GM12878 (cell line): Measurements from ENCODE around the gene GRIK4. TPM values are rescaled to one million over a fixed set of nuclear protein-coding genes. Genes with fewer than 3 reads are reported as not detected.

Experiments
- ATAC-seq: fragments of 200-7000 bp; cut with Tn5 transposase; 3 replicates; pipeline ENCODE4 v1.9.1; 2020; ENCODE audit warnings: mild to moderate bottlenecking, moderate library complexity
- BruUV-seq: library from RNA; stranded (reverse); fragments of 400-500 nt; replicated peaks from 2 replicates; lab custom pipeline; 2021; lab: Mats Ljungman, UMichigan
- CTCF ChIA-PET: fragments of 300-600 bp; sonication (Branson Sonifier 250); formaldehyde crosslinking; extraction: SDS; loops from one replicate; lab custom pipeline; 2021; ENCODE audit warnings: inconsistent platforms; lab: Yijun Ruan, JAX
- POLR2A ChIA-PET: fragments of 350-600 bp; formaldehyde crosslinking; extraction: SDS; loops from one replicate; lab custom pipeline; 2021; ENCODE audit warnings: inconsistent platforms; lab: Charles Lee
- RAD21 ChIA-PET: fragments of 300-600 bp; sonication (Branson Sonifier 250); formaldehyde crosslinking; loops from one replicate; lab custom pipeline; 2023; ENCODE audit warnings: antibody characterized with exemption; ENCODE audit not compliant: unreplicated experiment; lab: Charles Lee
- SMC1A ChIA-PET: fragments of 300-600 bp; sonication (Branson Sonifier 250); formaldehyde crosslinking; loops from one replicate; lab custom pipeline; 2023; ENCODE audit not compliant: unreplicated experiment, uncharacterized antibody; lab: Charles Lee
- DNase-seq: peaks from one replicate; pipeline ENCODE4 v3.0.0-alpha.2; 2011; ENCODE audit warnings: low read depth, low spot score
- FAIRE-seq: peaks from 3 replicates; lab custom pipeline; 2011; peaks lifted over from hg19 to GRCh38; lab: Jason Lieb, UNC
- H2AFZ ChIP-seq: 2 replicates; pipeline ENCODE4 v1.6.0; 2011; ENCODE audit warnings: low read depth, low read length, control low read depth; ENCODE audit not compliant: control insufficient read depth
- H3K27ac ChIP-seq: 2 replicates; pipeline ENCODE4 v1.5.1; 2011; ENCODE audit warnings: control low read depth; ENCODE audit not compliant: control insufficient read depth, insufficient read depth
- H3K27me3 ChIP-seq, 2 experiments: replicated peaks in 1 of 2; 2 replicates each; pipeline versions ENCODE4 v1.6.0 to v1.6.1; 2011; ENCODE audit warnings: low read length in 1 of 2; ENCODE audit not compliant: control insufficient read depth in 2 of 2, insufficient read depth in 2 of 2
- H3K36me3 ChIP-seq, 2 experiments: 2 replicates each; pipeline ENCODE4 v1.5.1; 2011; ENCODE audit warnings: low read length in 1 of 2; ENCODE audit not compliant: control insufficient read depth in 2 of 2, insufficient read depth in 2 of 2
- H3K4me1 ChIP-seq: 2 replicates; pipeline ENCODE4 v1.6.1; 2011; ENCODE audit warnings: mild to moderate bottlenecking, low read length, moderate library complexity, mixed read lengths; ENCODE audit not compliant: control insufficient read depth, insufficient read depth
- H3K4me2 ChIP-seq: 2 replicates; pipeline ENCODE4 v1.6.0; 2011; ENCODE audit warnings: control low read depth; ENCODE audit not compliant: control insufficient read depth, insufficient read depth
- H3K4me3 ChIP-seq: fragments of 200-600 bp; sonication (generic); 2 replicates; pipeline ENCODE4 v1.5.1; 2016
- H3K79me2 ChIP-seq: 2 replicates; pipeline ENCODE4 v1.6.0; 2011; ENCODE audit warnings: low read length; ENCODE audit not compliant: control insufficient read depth, insufficient read depth
- H3K9ac ChIP-seq: 2 replicates; pipeline ENCODE4 v1.8.0; 2011; ENCODE audit warnings: low read length, control low read depth, mixed read lengths; ENCODE audit not compliant: control insufficient read depth, insufficient read depth
- H3K9me3 ChIP-seq: replicated peaks from 3 replicates; pipeline ENCODE4 v1.5.1; 2011; ENCODE audit warnings: mild to moderate bottlenecking, low read length; ENCODE audit not compliant: control insufficient read depth, insufficient read depth
- H4K20me1 ChIP-seq: 2 replicates; pipeline ENCODE4 v1.6.0; 2011; ENCODE audit not compliant: control insufficient read depth, insufficient read depth
- CREM ChIP-seq: IDR thresholded peaks from 2 replicates; pipeline ENCODE4 v1.6.1; 2014; ENCODE audit warnings: antibody characterized with exemption, low read depth
- EED ChIP-seq: sonication (generic); IDR thresholded peaks from 2 replicates; pipeline ENCODE4 v1.6.1; 2016; ENCODE audit warnings: antibody characterized with exemption, low read depth
- ELK1 ChIP-seq: IDR thresholded peaks from 2 replicates; pipeline ENCODE4 v1.6.1; 2012; ENCODE audit warnings: low read depth, low read length, improper control_type of control experiment
- EP300 ChIP-seq, 2 experiments: fragments of 150-350 bp in 1 of 2; IDR thresholded peaks; 2 replicates each; pipeline ENCODE4 v1.6.1; 2011 to 2012; ENCODE audit warnings: low read depth in 2 of 2, low read length in 2 of 2, borderline replicate concordance in 1 of 2, improper control_type of control experiment in 1 of 2, inconsistent platforms in 1 of 2; ENCODE audit not compliant: control insufficient read depth in 1 of 2
- EZH2 ChIP-seq: IDR thresholded peaks from 2 replicates; pipeline ENCODE4 v1.6.1; 2012; ENCODE audit warnings: low read depth, mild to moderate bottlenecking, control low read depth, inconsistent platforms, low read length, borderline replicate concordance; ENCODE audit not compliant: control insufficient read depth
- MEF2A ChIP-seq: IDR thresholded peaks from 2 replicates; pipeline ENCODE4 v1.6.1; 2011; ENCODE audit warnings: low read depth, mild to moderate bottlenecking, low read length, moderate library complexity; ENCODE audit not compliant: insufficient read depth
- MXI1 ChIP-seq: fragments of 150-350 bp; IDR thresholded peaks from 2 replicates; pipeline ENCODE4 v1.6.1; 2011; ENCODE audit warnings: low read depth, mild to moderate bottlenecking, inconsistent platforms, low read length, improper control_type of control experiment
- MYB ChIP-seq: fragments of 150-350 bp; IDR thresholded peaks from 2 replicates; pipeline ENCODE4 v1.6.1; 2014; ENCODE audit warnings: mild to moderate bottlenecking, low read depth, low read length, borderline replicate concordance
- NFYA ChIP-seq: IDR thresholded peaks from 2 replicates; pipeline ENCODE4 v1.6.1; 2011; ENCODE audit warnings: low read depth, mild to moderate bottlenecking, low read length, improper control_type of control experiment, borderline replicate concordance
- RFX5 ChIP-seq: IDR thresholded peaks from 2 replicates; pipeline ENCODE4 v1.6.1; 2011; ENCODE audit warnings: low read depth, low read length, improper control_type of control experiment
- RUNX3 ChIP-seq: IDR thresholded peaks from 2 replicates; pipeline ENCODE4 v1.6.1; 2012; ENCODE audit warnings: low read length, inconsistent platforms
- SMC3 ChIP-seq: IDR thresholded peaks from 2 replicates; pipeline ENCODE4 v1.6.1; 2011; ENCODE audit warnings: low read length, improper control_type of control experiment, borderline replicate concordance
- SUZ12 ChIP-seq: fragments of 200-600 bp; sonication (generic); IDR thresholded peaks from one replicate; pipeline ENCODE4 v1.6.1; 2018; ENCODE audit warnings: antibody characterized with exemption, mild to moderate bottlenecking; ENCODE audit not compliant: unreplicated experiment
- YBX1 ChIP-seq: fragments of 450-650 bp; IDR thresholded peaks from 2 replicates; pipeline ENCODE4 v1.6.1; 2016; ENCODE audit warnings: antibody characterized with exemption
- ZNF687 ChIP-seq: fragments of 450-650 bp; IDR thresholded peaks from 2 replicates; pipeline ENCODE4 v1.6.1; 2017; ENCODE audit warnings: mild to moderate bottlenecking, moderate library complexity
- WGBS: methylation state at CpG from one replicate; pipeline ENCODE4 v1.1.6; 2016; ENCODE audit warnings: low lambda C conversion rate; ENCODE audit not compliant: insufficient replicate concordance, insufficient coverage; ENCODE audit errors: missing lambda C conversion rate; 5-methylcytosine and 5-hydroxymethylcytosine counted together
- in situ Hi-C: fragments of 300-500 bp; cut with MboI; formaldehyde crosslinking; loops from 9 replicates; pipeline ENCODE4 v1.14.3; 2018; ENCODE audit warnings: mixed read lengths
- intact Hi-C: fragments of 100-400 bp; cut with micrococcal nuclease; formaldehyde crosslinking; loops from one replicate; pipeline ENCODE4 v1.14.2; 2022; ENCODE audit not compliant: unreplicated experiment
- polyA plus RNA-seq, 11 experiments: library from polyadenylated mRNA; depleted of rRNA in 4 of 11; unstranded in 6 of 11; stranded (reverse) in 5 of 11; fragments of >200 nt; fragmentation: Nextera tagmentation in 4 of 11; fragmentation: Illumina TruSeq in 1 of 11; extraction: Ambion mirVana in 4 of 11; extraction: Trizol in 1 of 11; gene quantifications; 1 replicate in 1 of 11; 2 replicates in 10 of 11; pipeline versions ENCODE4 v1.2.1 to v1.2.3, GENCODE V29; 2011 to 2016; ENCODE audit warnings: inconsistent platforms in 2 of 11, missing spikeins in 2 of 11, low read depth in 1 of 11
- total RNA-seq, 4 experiments: library from RNA; depleted of rRNA in 3 of 4; stranded (reverse); fragments of >200 nt in 3 of 4; fragmentation: Illumina TruSeq in 1 of 4; extraction: Trizol in 1 of 4; gene quantifications; 2 replicates each; pipeline versions ENCODE4 v1.2.1 to v1.2.3, GENCODE V29; 2013 to 2021
- TF ChIP-seq, protein P1 (sequence below): fragments of 450-650 bp; IDR thresholded peaks from 2 replicates; pipeline ENCODE4 v1.6.1; 2016; ENCODE audit warnings: mild to moderate bottlenecking

GRIK4 gene
- total and polyA plus RNA-seq, 10 of the 15 experiments (the other 5 are each of a cell fraction or from before 2014, with no cell fraction given), result 0.33 to 3.6 (median 0.72) TPM

DNA sequence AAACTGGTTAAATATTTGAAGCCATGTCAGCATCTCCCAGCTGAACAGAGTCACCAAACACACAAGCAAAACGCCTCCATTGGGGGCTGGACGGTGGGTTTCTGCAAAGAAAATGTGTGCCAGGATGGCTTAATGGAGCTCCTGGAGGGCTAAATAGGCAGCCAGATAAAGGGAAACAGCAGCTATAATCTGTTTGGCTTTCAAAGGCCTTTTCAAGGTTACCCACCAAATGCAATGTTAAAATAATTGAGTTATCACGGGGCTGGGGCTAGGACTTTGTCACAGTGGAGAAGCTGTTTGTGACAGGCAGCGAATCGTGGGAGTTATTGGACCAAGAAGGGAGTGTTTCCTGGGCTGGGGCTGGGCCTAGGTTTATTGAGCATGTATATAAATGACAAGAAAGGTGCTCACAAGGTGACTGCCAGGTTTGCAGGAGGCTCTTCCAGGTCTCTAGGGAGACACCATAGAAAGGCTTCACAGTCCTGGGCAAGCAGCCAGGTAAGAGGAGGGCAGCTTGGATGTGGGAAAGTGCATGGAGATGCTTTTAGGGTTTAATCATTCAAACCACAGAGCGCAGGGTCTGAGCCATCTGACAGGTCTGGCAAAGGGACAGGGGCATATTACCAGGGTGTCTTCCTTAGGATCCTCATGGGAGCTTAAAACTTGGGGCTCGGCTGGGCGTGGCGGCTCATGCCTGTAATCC lies 28.3 kb downstream of the GRIK4 start:
- Histone ChIP-seq H2AFZ (no peak overlapping the region), H3K9me3 (no peaks in the 10 kb centered on the region), H3K27ac (no peak overlapping the region), H3K4me2 (no peak overlapping the region), H3K36me3 (no peaks in the 10 kb centered on the region), H3K4me1 (no peaks in the 10 kb centered on the region), H3K27me3 (no peaks in the 10 kb centered on the region; a peak in 1 of 4 replicates), H4K20me1 (no peaks in the 10 kb centered on the region), H3K79me2 (no peaks in the 10 kb centered on the region), H3K9ac (no peak overlapping the region), H3K4me3 (no peak overlapping the region)
- 32% methylated on average over 9 of the region's 9 CpGs for WGBS
- intact Hi-C loops, result no loop called here
- no peak for FAIRE-seq
- in situ Hi-C loops, result no loop called here
- ChIA-PET POLR2A (no interaction called here), CTCF (interaction anchor here (0.7 to 1.8 kb wide), 5 partner anchors 35 to 390 kb away, joined by 3 to 9 read pairs (median 4); no protein-coding TSS in a partner anchor), RAD21 (no interaction called here), SMC1A (interaction anchor here (0.6 kb wide), 1 partner anchor 327 kb away, joined by 3 read pairs; no protein-coding TSS in a partner anchor)
- TF ChIP-seq ZNF687 (no peak), SUZ12 (no peak), SMC3 (no peak), EZH2 (no peak), EED (no peak), RFX5 (no peak), NFYA (no peak), YBX1 (no peak), EP300 (IDR thresholded peaks at IDR 0.05; ENCODE audit: borderline replicate concordance in 1 of 2, control insufficient read depth in 1 of 2, low read depth in 2 of 2, low read length in 2 of 2) (no peak), MEF2A (no peak), ELK1 (no peak), RUNX3 (no peak), MXI1 (no peak), MYB (no peak), CREM (no peak)
- TF ChIP-seq, protein P1, sequence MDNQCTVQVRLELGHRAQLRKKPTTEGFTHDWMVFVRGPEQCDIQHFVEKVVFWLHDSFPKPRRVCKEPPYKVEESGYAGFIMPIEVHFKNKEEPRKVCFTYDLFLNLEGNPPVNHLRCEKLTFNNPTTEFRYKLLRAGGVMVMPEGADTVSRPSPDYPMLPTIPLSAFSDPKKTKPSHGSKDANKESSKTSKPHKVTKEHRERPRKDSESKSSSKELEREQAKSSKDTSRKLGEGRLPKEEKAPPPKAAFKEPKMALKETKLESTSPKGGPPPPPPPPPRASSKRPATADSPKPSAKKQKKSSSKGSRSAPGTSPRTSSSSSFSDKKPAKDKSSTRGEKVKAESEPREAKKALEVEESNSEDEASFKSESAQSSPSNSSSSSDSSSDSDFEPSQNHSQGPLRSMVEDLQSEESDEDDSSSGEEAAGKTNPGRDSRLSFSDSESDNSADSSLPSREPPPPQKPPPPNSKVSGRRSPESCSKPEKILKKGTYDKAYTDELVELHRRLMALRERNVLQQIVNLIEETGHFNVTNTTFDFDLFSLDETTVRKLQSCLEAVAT, result no peak
- BruUV-seq, result no TSS peak
- DNase-seq, result no peak
- no peak for ATAC-seq
